ENCODE measurements around the gene SMC1B.
"Not testable (repeated sequence)": the region's sequence is repeated elsewhere in the genome, so short reads cannot be mapped to it uniquely, and the experiment has no call there.

Gene SMC1B, protein sequence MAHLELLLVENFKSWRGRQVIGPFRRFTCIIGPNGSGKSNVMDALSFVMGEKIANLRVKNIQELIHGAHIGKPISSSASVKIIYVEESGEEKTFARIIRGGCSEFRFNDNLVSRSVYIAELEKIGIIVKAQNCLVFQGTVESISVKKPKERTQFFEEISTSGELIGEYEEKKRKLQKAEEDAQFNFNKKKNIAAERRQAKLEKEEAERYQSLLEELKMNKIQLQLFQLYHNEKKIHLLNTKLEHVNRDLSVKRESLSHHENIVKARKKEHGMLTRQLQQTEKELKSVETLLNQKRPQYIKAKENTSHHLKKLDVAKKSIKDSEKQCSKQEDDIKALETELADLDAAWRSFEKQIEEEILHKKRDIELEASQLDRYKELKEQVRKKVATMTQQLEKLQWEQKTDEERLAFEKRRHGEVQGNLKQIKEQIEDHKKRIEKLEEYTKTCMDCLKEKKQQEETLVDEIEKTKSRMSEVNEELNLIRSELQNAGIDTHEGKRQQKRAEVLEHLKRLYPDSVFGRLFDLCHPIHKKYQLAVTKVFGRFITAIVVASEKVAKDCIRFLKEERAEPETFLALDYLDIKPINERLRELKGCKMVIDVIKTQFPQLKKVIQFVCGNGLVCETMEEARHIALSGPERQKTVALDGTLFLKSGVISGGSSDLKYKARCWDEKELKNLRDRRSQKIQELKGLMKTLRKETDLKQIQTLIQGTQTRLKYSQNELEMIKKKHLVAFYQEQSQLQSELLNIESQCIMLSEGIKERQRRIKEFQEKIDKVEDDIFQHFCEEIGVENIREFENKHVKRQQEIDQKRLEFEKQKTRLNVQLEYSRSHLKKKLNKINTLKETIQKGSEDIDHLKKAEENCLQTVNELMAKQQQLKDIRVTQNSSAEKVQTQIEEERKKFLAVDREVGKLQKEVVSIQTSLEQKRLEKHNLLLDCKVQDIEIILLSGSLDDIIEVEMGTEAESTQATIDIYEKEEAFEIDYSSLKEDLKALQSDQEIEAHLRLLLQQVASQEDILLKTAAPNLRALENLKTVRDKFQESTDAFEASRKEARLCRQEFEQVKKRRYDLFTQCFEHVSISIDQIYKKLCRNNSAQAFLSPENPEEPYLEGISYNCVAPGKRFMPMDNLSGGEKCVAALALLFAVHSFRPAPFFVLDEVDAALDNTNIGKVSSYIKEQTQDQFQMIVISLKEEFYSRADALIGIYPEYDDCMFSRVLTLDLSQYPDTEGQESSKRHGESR

DNA sequence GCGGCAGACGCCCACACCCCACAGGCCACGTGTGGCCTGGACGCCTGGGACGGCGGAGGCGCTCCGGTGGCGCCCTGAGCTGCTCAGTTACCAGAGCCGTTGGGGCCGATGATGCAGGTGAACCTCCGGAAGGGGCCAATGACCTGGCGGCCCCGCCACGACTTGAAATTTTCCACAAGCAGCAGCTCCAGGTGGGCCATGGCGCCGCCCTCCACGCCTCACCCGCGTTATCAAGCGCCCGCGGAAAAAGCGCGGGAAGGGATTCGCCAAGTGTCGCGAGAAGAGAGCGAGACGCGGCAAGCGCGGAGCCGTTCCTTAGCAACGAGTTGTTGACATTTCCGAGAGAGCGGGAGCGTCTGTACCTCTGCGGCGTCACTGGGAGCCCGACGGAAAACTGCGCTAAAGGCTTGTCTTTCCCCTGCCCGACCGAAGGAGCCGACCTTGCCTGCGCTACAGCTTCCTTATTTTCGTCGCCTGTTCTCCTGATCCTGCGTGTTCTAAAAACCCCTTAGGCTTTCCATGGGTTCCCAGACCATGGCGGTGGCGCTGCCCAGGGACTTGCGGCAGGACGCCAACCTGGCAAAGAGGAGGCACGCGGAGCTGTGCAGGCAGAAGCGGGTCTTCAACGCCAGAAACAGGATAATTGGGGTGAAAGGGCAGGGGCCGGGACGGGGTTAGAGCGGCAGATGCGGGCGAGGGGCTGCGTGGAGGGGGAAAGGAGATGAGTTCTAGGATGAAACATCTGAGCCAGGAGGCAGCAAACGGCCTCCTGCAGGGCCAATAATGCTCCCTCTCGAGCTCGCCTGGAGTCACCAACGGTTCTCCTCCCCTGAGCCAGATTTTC lies at the start of gene SMC1B, which contains the start of gene RIBC2:
SMC1B (minus strand) TSS at position 232 of the 844 bp plus-strand sequence; CDS start at position 200, 32 bp downstream.
RIBC2 (plus strand) TSS at position 326 of the 844 bp plus-strand sequence; CDS start at position 520, 194 bp downstream.
- peak; percentile 43 for DNase-seq

DNA sequence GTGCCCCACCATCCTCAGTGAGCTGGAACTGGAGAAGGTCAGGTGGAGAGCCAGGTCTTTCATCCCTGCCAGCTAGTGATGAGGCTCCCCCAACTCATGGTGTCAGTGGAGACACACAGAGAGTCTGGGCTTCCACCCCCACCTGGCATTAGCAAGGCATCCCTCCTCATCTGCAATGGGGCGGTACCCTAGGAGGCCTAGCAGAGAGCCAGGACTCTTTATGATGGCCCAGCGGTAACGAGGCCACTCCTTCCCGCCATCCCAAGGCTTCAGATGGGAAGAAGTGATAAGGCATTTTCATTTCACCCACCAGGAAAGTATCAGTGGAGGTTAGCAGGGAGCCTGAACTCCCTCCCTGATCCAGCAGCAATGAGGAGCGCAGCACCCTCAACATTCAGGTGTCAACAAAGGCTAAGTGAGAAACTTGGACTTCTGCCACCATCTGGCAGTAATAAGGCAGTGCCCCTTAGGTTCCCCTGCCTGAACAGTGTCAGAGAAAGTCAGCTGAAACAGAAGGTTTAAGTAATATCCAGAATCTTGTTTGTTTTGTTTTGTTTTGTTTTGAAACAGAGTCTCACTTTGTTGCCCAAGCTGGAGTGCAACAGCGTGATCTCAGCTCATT lies 48.7 kb upstream of the SMC1B start:
- DNase-seq, result no peak

DNA sequence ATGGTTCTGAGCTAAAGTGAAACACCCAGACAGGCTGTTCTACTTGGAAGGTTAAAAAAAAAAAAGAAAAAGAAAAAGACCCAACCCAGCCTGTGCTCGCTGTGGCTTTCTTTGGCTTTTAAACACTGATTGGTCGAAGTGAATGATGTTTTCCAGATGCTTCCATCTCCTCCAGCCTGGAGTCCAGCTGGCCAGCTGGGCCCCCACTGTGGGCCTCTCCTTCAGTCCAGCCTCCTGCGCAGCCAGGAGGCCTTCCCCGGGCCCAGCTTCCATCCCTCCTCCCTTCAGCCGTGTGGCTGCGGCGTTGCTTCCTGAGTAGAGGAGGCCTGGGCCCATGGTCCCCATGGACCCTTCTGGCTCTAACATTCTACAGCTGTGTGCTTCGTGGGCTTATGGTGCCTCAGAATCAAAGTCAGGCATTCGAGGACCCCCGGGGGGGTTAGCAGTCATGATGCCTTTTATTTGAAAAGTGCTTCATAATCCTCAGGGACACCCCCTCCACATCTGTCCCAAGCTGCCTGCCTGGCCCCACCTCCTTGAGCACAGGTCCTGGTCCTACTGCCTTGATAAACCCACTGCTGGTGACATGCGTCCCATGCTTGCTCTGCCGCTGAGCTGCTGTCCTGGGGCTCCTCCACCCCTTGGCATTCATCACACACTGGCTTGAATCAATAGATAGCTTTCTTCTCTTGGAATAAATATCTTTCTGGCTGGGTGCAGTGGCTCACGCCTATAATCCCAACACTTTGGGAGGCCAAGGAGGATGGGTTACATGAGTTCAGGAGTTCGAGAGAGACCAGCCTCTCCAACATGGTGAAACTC lies 47.1 kb upstream of the SMC1B start:
- no peak for DNase-seq

DNA sequence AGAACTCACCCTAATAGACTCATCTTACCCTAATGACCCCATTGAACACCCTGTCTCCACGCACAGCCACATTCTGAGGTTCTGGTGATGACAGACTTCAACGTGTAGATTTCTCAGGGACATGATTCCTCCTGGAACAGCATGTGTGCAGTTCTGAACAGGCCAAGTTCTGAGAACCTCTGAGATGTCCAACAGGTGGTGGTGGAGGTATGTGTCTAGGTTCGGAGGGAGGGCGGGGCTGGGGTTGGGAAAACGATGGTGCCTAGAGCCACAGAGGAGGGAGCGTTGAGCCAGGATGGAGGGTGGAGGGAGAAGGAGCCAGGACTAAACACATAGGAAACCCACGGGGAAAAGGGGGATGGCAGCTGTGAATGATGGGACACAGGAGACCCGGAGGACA lies 45.8 kb upstream of the SMC1B start:
- no peak for DNase-seq

DNA sequence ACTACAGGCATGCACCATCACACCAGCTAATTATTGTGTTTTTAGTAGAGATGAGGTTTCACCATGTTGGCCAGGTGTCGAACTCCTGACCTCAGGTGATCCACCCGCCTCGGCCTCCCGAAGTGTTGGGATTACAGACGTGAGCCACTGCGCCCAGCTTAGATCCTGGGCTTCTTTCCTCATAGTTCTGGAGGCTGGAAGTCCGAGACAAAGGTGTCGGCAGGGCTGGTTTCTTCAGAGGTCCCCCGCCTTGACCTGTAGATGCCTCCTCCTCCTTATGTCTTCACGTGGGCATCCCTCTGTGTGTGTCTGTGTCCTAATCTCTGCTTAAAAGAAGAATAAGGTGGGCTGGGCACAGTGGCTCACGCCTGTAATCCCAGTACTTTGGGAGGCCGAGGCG lies 45.1 kb upstream of the SMC1B start:
- no peak for DNase-seq

DNA sequence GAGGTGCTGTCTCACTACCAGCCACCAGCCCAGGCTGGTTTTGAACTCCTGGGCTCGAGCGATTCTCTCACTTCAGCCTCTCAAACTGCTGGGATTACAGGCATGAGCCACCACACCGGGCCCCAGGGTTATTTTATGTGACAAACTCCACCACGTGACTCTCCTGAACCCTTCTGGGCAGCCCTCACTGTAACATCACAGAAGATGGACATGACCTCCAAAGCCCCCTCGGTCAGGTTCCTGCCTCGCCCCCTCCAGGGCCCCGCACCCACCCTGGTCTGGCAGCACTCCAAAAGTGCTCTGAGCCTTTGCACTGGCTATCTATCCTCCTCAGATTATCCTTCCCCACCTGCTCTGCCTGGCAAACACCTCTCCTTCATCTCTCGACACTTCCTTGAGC lies 43.4 kb upstream of the SMC1B start:
- DNase-seq, result no peak

DNA sequence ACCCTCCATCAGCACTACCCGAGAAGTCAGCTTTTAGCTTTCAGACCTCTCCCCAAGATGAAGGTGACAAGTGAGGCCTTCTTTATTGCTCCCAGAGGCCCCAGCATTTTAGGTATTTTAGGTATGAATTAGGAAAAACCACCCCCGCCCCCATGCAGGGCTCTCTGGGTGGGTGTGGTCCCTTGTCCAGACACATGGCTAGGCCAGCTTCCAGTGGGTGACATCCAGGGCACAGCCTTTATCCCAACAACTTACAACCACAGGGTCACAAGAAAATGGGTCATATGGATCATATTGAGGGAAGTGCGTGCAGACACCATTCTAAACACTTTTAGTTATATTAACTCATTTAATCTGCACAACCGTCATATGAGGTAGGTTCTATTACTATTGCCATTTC lies 42.2 kb upstream of the SMC1B start:
- no peak for DNase-seq

DNA sequence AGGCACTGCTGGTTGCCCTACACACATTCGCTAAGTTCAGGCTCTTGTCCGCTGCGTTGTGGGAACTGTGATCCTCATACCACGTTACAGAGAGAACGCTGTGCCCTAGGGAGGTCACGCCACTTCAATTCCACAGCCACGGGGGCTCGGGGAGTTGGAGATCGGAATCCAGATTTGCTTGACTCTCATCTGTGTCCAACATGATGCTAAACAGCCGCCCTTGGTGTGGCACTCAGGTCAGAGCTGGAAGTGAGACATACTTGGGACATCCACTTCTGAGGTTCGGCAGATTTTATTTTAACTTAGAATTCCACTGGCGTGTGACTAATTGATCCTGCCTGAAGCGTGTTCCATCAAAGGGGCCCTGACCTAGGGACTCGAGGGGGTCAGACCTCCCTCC lies 41.8 kb upstream of the SMC1B start:
- no peak for DNase-seq

DNA sequence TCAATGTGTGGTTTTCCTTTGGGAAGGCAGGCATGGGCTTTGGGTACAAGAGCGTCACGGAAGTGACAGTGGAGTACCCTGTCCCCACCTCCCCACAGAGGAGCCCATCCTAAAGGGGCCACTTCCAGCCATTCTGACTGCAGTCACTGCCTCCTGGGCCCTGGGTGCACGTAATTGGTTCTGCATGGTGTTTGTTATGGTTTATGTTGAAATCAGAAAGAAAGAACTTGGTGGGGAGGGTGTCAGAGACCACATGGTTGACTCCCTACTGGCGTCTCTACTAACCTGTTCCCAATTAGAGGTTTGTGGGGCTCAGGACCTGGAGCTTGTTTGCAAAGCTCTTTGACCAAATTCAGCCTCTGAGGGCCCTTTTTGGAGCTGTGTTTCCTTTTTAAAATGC lies 40.9 kb upstream of the SMC1B start:
- DNase-seq, result no peak

DNA sequence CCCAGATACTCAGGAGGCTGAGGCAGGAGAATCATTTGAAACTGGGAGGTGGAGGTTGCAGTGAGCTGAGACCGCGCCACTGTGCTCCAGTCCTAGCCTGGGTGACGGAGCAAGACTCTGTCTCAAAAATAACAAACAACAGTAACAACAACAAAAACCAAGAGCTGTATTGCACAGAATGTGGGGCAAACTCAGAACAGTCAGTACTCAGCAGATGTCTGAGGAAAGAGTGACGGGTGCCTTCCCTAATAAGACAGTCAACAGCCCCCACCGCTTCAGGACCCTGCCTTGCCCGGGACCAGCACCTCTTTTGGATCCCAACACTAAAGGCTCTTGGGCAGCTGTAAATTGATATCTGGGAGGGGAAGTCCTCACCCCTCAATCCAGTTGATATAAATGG lies 40.4 kb upstream of the SMC1B start:
- DNase-seq, result no peak

DNA sequence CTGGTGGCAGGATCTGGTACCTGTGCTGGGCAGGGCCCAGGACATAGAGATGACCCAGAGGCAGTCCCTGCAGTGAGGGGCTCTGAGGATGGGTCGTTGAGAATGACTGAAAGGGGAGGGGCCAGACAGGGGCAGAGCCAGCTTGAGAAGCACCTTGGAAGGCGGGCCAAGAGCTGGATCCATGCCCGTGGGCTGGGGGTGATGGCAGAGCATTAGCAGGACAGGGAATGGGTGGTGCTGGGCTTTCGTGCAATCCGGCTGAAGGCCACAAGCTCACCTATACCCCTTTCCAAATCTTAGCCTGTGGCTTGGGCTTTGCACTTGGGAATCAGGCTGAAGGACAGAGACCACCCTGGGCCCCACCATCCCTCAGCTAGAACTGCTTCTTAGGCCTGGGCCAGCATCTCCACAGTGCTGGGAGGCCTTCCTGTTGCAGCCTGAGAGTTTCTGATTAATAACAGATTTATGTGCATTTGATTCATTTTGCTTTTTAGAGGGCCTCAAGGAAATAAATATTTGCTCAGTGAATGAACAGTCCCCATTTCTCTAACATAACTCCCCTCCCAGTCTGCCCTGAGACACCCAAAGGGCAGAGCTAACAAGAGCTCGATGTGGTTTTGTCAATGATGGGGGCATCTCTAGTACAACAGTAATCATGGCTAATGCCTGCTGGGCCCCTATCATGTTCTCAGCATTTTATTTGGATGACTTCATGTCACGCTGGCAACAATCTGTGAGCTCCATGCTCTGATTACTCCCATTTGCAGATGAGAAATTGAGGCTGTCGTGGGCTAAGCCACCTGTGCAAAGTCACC lies 39.4 kb upstream of the SMC1B start:
- no peak for DNase-seq

DNA sequence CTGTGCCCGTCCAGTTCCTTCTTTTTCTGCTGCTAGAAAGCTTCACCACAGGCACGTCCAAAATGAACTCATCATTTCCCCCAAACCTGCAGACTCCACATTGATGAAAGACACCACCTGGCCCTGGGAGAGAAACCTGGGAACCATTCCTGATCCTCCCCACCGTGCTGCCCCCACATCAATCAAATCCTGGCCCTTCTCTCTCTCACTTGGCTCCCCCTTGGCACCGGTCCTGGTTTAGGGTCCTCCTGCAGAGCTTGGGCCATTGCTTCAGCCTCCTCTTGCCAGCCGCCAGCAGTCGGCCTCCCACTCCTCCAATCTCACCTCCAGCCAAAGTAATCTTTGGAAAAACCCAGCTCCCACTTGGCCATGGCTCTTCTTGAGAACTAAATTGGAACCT lies 38.6 kb upstream of the SMC1B start:
- no peak for DNase-seq

DNA sequence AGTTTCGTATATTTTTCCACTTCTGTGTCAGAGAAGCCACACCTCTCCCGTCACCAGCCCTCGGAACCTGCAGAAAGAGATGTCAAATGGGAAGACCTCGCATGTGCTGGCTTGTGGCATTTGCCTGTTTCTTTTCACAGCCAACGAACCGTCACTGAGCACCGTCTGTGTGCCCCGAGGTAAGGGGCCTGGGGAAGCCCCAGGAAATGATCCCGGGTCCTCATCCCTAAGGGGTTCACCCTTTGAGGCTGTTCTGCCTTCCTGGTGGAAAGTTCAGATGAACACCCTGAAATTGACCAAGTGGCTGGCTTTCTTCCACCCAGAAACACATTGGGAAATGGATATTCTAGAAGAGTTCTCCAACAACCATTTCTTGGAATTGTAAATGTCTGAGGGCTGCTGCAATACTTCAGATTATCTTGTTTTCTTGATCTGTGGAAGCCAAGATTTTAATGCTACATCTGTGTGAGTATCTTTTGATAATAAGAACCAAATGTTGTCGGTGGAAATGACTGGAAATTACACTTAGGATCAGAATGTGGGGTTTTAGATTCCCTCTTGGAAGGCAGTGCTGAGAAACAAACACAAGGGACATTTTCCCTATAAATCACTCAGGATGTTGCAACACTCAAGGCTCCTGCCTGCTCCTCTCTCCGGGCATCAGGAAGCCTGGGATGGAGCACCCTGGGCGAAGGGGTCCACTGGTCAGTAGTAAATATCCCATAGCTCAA lies 37.7 kb upstream of the SMC1B start:
- no peak for DNase-seq

DNA sequence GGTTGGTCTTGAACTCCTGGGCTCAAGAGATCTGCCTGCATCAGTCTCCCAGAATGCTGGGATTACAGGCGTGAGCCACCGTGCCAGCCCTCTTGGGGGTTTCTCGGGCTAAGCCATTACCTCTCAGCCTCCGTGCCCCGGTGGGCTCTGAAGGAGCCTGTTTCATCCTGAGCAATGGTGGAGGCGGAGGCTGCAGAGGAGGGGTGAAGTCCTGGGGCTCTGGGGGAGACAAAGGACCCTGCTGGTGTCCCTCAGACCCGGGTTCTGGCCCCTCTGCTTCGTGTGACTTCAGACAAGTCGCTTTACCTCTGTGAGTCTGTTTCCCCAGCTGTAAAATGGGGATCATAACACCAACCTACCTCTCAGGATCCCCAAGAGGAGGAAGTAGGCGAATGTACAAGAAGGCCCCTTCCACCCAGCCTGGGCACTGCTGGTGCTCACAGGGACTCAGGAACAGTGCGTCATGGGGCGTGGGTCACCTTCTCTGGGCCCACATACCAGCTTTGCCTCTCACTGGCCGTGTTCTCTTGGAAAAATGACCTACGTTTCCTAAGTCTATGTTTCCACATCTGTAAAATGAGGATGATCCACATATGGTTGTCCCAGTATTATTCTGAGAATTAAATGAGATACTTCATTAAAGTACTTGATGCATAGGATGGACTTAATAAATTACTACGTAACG lies 36.8 kb upstream of the SMC1B start:
- no peak for DNase-seq

DNA sequence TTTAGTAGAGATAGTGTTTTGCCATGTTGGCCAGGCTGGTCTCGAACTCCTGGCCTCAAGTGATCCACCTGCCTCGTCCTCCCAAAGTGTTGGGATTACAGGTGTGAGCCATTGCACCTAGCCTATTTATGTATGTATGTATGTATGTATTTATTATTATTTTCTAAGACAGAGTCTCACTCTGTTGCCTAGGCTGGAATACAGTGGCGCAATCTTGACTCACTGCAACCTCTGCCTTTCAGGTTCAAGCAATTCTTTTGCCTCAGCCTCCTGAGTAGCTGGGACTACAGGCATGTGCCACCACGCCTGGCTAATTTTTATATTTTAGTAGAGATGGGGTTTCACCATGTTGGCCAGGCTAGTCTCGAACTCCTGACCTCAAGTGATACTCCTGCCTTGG lies 36.0 kb upstream of the SMC1B start:
- DNase-seq, result not testable (repeated sequence)

DNA sequence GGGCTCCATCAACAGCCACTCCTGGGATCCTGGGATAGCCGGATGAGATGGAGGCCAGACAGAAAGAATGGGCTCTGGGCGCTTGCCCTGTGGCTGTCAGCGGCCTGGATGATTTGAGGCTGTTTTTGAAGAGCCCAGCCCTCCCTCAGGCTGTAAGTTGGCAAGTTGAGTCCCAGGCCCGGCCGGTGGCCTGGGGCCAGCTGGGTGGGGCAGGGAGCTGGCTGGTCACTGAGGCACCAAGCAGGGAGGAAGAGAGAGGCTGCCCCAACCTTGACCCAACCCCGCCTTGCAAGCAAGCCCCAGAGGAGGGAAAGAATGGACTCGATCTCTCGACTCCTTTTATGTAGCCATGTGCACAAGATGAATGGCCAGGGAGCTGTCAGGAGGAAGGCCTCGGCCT lies 35.0 kb upstream of the SMC1B start:
- DNase-seq, result no peak

DNA sequence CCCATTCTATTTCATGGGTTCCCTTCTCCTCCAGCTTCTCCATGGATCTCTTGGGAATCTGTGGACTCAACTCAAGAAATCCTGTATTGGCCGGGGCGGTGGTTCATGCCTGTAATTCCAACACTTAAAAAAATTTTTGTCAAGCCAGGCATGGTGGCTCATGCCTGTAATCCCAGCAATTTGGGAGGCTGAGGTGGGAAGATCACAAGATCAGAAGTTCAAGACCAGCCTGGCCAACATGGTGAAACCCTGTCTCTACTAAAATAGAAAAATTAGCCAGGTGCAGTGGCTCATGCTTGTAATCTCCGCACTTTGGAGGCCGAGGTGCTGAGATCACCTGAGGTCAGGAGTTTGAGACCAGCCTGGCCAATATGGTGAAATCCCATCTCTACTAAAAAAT lies 34.2 kb upstream of the SMC1B start:
- not testable (repeated sequence) for DNase-seq

DNA sequence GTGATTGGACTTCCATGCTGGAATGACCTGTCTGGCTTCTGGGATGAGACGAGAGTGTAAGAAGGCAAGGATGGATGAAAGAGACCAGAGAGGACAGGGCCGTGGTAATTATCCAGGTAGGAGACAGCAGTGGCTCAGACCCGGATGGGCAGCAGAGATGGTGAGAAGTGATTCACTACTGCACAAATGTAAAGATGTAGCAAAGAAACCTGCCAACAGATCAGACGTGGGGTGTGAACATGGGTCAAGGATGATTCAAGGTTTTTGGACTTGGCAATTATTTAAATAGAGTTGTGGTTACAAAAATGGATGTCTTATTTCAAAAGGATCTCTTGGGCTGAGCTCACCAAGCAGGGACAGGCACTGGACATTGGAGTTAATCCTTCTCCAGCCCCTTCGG lies 32.8 kb upstream of the SMC1B start:
- no peak for DNase-seq
